GM19043 (cell line): ENCODE results near the gene ITPRID1.
"Not testable (repeated sequence)": the region's sequence is repeated elsewhere in the genome, so short reads cannot be mapped to it uniquely, and the experiment has no call there.

Experiments used
- ATAC-seq: cut with Tn5 transposase; IDR thresholded peaks from one replicate; pipeline ENCODE4 v1.9.1; 2021; ENCODE audit warnings: low read depth; ENCODE audit not compliant: unreplicated experiment

The ITPRID1 gene

DNA sequence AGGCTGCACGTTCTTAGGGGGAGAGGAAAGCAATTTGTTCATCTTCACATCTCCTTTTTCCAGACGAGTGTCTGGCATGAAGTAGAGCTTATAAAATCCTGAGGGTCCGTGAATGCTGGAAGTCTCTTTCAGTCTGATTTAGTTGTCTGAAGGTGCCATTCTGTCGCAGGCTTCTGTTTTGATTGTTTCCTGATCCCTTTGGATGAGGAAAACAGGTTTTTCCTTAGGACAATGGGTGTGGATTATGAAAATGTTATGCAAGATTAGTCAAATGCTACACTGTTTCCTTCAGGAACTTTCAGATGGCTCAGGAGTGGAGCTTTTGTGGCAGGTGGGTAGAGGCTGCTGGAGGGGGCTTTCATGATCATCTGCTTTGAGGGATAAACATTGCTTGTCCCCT is at the start of gene ITPRID1:
Gene ITPRID1, plus strand, starts transcription at position 301 of the 400 bp plus-strand sequence. CDS start 38,935 bp downstream, outside the sequence.
- no peak for ATAC-seq

DNA sequence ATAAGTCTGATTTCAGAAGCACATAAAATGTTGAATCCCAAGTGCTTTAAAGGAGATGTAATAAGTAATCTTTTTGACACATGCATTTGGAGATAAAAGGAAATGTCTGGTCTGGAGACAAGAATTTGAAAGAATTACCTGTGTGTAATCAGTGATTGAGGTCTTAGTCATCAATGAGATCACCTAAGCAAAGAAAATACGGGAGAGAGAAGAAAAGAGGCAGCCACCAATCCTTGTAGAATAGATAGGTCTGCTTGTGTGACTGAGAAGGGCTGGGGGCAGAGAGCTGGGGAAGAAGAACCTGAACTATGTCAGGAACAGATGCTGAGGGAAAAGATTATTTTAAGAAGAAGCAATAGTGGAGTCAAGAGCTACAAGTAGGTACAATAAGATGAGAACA is 49.3 kb upstream of the ITPRID1 start:
- ATAC-seq, result no peak

DNA sequence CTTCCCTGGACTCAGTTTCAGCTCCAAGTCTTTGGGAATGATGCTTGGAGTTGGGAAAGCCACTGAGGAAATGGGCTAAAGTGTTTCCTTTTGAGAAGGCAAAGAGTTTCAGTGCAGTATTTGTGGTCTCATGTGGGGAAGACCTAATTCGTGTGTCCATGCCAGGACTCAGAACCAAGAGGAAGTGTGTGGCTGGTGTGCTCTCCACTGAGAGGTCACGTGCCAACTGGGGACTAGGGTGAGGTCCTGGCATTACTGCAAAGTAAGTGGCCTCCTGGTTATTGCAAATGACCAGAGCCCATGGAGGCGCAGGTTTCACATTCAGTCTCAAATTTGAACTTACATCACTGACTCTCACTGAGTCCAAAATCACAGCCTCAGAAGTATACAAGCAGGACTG is 48.6 kb upstream of the ITPRID1 start:
- ATAC-seq, result no peak

DNA sequence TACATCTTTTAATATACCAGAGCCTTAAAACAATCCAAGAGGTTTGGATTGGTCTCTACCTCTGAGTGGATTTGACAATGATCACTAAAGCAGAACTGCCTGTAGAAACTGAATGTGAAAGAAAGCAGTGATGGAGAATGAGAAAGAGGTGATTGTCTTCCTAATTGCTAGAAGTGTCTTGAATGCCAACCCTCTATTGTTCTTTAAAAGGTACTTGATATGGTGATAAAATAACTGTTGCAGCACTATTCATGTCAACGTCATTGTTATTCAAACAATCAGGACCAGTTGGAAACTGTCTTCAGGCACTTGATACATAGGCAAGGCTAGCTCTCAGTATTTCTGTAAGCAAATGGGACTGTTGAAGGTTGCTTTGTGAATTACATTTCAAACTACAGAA is 47.9 kb upstream of the ITPRID1 start:
- ATAC-seq, result no peak

- ATAC-seq, result not testable (repeated sequence)
Measured at GRCh38 chr7:31470883-31471282, 43.0 kb upstream of the ITPRID1 start.

- no peak for ATAC-seq
Measured at GRCh38 chr7:31475368-31475767, 38.5 kb upstream of the ITPRID1 start.

DNA sequence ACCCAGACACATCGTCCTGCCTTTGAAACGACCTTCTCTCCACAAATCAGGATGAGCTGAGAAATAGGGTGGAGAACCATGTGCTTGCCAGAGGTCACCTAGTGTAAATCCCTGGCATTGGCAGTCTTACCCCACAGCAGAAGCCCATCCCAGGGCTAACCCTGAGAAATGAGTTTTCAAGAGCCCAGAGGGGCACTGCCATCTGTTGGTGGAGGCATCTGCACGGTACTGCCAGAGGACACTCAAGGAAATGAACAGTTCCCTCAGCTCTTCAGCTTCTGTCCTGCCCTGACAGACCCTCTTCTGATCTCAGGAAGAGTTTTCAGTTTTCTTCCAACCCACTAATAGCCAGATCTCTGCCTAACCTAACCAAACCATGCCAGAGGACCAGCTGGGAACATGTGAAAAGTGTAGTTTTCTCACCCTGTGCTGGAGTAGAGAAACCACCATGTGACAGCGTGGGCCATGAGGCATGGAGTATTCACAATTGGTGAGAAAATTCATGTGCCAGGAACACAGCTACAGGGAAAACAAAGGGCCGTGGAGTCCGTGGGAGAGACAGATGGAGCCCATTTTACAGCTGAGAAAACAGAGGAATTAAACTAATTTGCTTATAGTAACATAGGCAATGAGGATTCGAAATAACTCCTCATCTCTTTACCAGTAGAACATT is 37.7 kb upstream of the ITPRID1 start:
- ATAC-seq, result no peak

- ATAC-seq, result no peak
Measured at GRCh38 chr7:31476941-31477677, 36.8 kb upstream of the ITPRID1 start.

DNA sequence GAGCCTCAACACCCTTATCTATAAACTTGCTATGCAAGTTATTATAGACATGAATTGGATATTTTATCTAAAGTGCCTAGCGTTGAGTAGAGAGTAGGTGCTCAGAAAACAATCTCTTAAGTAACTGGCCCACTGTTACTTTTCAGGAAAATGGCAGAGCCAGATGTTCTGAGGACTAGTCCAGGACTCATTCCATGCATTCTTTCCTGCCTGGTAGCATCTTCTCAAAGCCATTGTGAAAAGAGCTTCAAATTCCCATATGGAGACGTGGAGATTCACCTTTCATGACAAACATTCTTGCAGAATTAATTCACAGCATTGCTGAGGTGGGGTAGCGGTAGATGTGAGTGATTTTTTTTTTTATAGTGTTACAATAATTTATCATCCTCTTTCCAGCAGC is 35.9 kb upstream of the ITPRID1 start:
- ATAC-seq, result no peak

- ATAC-seq, result peak; percentile 92
Measured at GRCh38 chr7:31478721-31479120, 35.2 kb upstream of the ITPRID1 start.

DNA sequence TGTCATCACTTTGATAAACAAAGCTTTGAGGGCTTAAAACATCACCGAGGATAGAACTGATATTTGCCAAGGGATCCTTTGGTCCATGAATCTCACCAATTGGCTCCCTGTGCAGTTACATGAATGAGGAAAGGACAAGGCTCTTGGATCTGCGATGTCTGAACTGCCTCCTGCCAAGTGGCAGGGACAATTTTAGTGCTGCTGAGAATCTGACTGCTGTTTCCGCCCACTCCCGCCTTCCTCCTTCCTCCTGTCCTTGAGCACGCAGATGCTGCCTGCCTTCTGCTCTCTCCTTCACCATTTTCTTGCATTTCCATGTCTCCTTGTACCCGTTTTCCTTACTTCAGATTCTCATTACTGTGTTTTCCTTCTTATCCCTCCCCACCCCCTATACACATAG is 26.8 kb upstream of the ITPRID1 start:
- ATAC-seq, result no peak

DNA sequence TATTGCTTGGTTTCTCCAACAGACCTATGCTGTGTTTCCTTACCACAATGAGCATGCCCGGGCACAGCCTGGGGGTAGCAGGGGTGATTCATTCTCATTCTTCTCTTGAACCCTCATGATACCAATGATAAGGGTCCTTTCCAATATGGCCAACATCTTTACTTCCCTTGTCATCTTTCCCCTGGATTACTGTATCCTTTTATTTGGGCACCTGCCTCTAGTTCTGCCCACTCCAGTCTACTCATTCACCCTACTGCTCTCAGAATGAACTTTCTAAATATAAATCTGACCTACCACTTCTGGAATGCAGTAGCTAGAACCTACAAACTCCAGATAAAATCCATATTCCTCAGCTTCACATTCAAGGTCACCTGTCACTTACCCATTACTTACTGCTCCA is 26.4 kb upstream of the ITPRID1 start:
- ATAC-seq, result no peak

GRCh38 chr7:31488562-31489203 is 25.2 kb upstream of the ITPRID1 start:
- peak; percentile 98 for ATAC-seq

- no peak for ATAC-seq
Measured at GRCh38 chr7:31490796-31491314, 23.0 kb upstream of the ITPRID1 start.

GRCh38 chr7:31492086-31492485 is 21.8 kb upstream of the ITPRID1 start:
- ATAC-seq, result no peak

DNA sequence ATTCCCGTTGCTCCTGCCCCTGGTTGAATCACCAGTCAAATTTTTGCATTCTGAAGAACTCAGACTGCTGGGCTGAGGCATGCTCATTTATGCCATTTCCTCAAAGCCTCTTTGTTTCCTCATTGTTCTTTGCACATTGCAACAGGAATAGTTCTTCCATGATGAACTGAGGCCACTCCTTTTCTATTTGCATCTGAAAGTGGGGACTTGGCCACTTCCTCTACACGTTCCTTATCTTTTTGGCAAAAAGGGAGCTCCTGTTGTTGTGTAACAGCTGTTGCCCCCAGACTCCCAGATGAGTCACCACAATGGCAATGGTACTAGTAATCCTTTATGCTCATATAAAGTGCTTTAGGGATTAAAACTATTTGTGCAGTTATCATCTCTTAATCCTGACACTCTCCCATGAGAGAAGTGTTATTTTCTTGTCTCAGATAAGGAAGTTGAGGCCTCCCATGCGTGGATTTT is 20.1 kb upstream of the ITPRID1 start:
- ATAC-seq, result no peak

DNA sequence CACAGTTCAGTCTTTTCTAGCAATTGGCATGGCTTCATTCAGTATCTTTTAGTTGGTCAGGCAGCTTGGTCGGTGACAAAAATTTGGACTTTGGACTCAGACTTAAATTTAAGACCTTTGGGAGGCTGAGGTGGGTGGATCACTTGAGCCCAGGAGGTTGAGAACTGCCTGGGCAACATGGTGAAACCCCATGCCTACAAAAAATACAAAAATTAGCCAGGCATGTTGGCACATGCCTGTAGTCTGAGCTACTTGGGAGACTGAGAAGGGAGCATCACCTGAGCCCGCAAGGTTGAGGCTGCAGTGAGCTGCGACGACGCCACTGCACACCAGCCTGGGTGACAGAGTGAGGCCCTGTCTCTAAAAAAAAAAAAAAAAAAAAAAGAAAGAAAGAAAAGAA is 19.5 kb upstream of the ITPRID1 start:
- no peak for ATAC-seq

DNA sequence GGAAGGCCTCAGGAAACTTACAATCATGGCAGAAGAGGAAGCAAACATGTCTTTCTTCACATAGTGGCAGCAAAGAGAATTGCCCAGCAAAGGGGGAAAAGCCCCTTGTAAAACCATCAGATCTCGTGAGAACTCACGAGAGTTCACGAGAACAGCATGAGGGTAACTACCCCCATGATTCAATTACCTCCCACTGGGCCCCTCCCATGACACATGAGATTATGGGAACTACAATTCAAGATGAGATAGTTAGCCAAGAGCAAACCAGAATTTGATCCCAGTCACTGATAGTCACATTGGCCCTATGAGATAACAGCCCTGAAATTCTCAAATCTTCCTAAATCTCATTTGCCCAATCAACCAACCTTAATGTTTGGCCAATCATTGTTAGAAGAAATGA is 18.2 kb upstream of the ITPRID1 start:
- ATAC-seq, result no peak

DNA sequence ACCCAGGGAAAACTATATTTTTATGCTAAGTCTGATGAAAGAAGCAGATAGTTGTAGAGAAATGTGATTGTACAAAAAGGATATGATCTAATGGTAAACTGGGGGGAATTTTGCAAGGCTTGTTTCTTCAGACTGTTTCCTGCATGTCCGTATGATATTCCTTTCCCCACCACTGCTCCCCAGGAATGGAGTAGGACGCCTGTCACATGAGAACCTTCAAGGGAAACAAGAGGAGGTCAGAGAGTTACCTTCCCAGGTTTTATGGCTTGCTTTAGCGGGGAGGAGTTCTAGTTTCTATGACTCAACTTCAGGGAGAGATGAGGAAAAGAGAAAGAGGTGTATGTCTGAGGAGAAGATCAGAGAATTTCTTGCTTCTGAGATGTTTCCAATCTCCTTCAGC is 16.4 kb upstream of the ITPRID1 start:
- ATAC-seq, result no peak

GRCh38 chr7:31500656-31501055 is 13.2 kb upstream of the ITPRID1 start:
- ATAC-seq, result no peak

GRCh38 chr7:31508823-31509222 is 5.1 kb upstream of the ITPRID1 start:
- ATAC-seq, result no peak
